KOPT-K1 (cell line): Measurements from ENCODE around the gene SEC14L3.
"Not testable (repeated sequence)": the region's sequence is repeated elsewhere in the genome, so short reads cannot be mapped to it uniquely, and the experiment has no call there.

Source experiments
- H3K27ac ChIP-seq: fragments of 200-600 bp; sonication (generic); 2 replicates; pipeline ENCODE4 v1.5.1; 2016; ENCODE audit warnings: antibody characterized with exemption, mild to moderate bottlenecking, low read depth, low read length; ENCODE audit not compliant: poor library complexity, severe bottlenecking
- H3K36me3 ChIP-seq: fragments of 200-600 bp; sonication (generic); 2 replicates; pipeline ENCODE4 v1.5.1; 2017; ENCODE audit warnings: antibody characterized with exemption, mild to moderate bottlenecking, low read length, moderate library complexity; ENCODE audit not compliant: insufficient read depth
- H3K9me3 ChIP-seq: fragments of 200-600 bp; sonication (generic); 2 replicates; pipeline ENCODE4 v1.5.1; 2017; ENCODE audit warnings: antibody characterized with exemption, low read length, mild to moderate bottlenecking; ENCODE audit not compliant: insufficient read depth, poor library complexity, severe bottlenecking

Gene SEC14L3

DNA sequence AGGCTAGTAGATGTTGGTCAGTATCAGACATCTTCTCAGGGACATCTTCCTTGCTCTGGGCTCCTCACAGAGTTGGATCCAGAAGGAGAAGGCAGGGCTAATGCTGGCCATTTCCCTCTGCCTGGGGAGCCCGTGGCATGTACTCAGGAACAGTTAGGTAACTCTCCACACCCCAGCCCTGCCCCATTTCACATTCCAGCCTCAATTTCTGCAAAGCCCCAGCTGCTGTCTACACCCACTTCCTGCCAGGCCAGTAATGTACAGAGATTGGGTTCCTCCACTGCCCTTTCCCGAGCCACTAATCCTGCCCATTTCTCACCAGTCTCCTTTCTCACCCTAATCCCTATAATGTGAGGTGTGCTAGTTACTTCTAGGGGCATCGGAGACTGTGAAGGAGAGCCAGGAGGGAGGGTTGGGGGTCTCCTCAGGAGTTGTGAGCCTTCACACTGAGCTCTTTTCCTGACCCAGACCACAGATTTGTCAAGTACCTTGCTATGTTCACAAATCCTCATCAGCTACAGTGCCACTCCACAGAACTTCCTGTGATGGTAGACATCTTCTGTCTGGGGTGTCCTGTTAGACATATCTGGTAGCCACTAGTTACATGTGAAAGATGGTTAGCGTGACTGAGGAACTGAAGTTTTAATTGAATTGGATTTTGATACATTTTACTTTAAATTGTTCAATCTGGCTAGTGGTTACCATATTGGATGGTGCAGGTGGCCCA is 1.3 kb upstream of the SEC14L3 start:
- Histone ChIP-seq H3K9me3 (no peaks in the 10 kb centered on the region), H3K36me3 (no peaks in the 10 kb centered on the region), H3K27ac (no peak overlapping the region)

DNA sequence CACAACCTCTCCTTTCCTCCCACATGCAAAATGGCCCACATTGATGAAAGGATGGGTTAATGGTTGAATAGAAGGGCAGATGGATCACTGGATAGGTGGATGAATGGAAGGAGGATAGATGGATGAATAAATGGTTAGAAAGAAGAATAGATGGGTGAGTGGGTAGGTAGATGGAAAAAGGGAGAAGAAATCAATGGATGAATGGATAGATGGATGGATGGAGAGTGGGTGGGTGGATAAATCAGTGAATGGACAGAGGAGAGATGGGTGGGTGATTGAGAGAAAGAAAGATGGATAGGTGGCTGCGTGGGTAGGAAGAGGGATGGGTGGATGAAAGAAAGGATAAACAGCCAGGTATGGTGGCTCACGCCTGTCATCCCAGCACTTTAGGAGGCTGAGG is 1.2 kb downstream of the SEC14L3 start:
- Histone ChIP-seq H3K36me3 (no peaks in the 10 kb centered on the region), H3K27ac (no peak overlapping the region), H3K9me3 (no peaks in the 10 kb centered on the region)

DNA sequence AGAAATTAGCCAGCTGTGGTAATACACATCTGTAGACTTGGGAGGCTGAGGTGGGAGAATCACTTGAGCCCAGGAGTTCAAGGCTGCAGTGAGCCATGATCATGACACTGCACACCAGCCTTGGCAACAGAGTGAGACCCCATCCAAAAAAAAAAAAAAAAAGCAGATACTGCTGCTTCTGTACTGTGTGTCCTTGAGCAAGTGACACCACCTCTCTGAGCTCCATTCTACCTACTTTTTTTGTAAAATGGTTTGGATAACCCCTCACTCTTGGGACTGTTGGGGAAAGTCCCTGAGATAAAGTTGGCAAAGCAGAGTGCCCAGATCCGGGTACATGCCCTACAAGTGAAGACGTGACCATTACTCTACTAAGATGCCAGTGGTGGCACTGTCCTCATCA is 2.7 kb downstream of the SEC14L3 start:
- H3K9me3 ChIP-seq, result no peaks in the 10 kb centered on the region
- H3K36me3 ChIP-seq, result no peaks in the 10 kb centered on the region
- H3K27ac ChIP-seq, result no peak overlapping the region

DNA sequence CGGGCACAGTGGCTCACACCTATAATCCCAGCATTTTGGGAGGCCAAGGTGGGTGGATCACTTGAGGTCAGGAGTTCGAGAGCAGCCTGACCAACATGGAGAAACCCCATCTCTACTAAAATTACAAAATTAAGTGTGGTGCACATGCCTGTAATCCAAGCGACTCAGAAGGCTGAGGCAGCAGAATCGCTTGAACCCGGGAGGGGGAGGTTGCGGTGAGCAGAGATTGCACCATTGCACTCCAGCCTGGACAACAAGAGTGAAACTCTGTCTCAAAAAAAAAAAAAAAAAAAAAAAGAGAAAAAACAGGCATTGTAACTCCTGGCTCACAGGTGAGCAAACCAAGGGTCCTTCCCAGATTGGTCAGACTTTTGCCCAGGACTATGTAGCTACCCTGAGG is 11.3 kb downstream of the SEC14L3 start:
- not testable (repeated sequence) for H3K36me3 ChIP-seq, H3K27ac ChIP-seq, H3K9me3 ChIP-seq

DNA sequence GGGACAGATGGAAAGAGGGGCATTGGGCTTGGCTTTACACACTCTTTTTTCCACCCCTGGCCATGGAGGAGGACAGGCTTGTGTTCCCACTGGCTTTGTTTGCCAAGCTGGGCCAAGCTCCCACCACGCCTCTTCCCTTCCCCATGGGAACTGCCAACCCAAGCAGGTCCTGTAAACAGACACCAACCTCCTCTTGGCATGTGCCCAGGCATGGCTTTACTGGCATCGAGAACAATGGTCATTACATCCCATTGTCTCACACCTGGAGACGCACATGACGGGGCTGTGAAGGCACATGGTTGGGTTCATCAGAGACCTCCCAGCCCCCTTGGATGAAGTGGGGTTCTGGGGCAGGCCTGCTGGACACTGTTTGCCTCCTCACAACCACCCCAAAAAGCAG is 11.7 kb downstream of the SEC14L3 start:
- Histone ChIP-seq H3K9me3 (no peaks in the 10 kb centered on the region), H3K36me3 (no peaks in the 10 kb centered on the region), H3K27ac (no peak overlapping the region)

DNA sequence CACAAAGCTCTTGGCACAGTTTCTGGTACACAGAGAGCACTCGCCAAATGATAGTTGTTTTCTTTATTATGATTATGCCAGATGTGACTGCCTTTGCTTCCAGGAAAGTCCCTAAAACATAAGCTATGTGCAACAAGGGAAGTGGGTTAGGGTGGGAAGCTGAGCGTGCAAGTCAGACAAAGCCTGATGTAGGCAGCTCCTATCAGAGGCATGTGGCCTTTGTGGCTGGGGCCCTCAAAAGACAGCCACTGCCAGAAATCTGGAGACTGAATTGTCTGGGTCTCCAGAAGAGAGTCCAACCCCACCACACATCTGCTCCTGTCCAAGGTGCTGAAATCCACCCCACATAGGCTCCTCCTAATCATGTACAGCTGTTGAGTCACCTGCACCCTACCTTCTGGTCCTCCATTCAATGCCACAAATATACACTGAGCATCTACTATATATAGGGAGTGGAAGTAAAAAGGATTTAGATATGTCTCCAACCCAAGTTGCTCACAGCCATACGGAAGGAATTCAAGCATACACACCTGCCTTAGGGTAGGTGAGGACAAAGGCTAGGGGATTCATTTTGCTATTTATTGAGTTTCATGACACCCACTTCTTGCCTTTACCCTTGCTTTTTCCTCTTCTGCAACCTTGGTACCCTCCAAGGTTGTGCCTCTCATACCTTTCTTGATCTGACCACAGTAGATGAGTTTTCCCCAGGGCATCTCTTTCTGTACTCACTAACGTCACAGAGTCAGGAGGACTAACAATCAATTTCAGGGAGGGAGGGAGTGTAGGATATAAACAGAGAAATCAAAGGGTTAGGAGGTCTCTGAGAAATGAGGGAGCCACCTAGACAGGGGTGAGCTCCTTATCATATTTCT is 12.4 kb downstream of the SEC14L3 start:
- no peak overlapping the region for H3K27ac ChIP-seq
- H3K36me3 ChIP-seq, result no peaks in the 10 kb centered on the region
- H3K9me3 ChIP-seq, result no peaks in the 10 kb centered on the region

DNA sequence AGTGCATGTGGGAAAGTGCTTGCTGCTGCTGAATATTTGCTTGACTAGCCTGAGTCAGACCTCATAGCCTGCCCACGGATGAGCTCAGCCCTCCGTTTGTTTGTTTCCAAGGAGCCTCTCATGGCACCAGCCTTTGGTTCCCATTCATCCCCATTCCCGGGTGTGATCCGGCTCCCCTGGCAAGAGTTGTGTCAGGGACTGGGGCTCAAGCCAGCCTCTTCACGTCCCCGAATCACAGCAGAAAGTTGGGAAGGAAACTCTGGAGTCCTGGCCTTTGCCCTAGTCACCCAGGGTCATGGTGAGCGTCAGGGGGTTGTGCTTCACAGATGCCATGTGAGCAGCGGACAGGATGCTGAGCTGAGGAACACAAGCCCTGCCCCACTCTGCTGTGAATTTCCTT is 13.8 kb downstream of the SEC14L3 start:
- Histone ChIP-seq H3K36me3 (no peaks in the 10 kb centered on the region), H3K27ac (no peak overlapping the region), H3K9me3 (no peaks in the 10 kb centered on the region)

DNA sequence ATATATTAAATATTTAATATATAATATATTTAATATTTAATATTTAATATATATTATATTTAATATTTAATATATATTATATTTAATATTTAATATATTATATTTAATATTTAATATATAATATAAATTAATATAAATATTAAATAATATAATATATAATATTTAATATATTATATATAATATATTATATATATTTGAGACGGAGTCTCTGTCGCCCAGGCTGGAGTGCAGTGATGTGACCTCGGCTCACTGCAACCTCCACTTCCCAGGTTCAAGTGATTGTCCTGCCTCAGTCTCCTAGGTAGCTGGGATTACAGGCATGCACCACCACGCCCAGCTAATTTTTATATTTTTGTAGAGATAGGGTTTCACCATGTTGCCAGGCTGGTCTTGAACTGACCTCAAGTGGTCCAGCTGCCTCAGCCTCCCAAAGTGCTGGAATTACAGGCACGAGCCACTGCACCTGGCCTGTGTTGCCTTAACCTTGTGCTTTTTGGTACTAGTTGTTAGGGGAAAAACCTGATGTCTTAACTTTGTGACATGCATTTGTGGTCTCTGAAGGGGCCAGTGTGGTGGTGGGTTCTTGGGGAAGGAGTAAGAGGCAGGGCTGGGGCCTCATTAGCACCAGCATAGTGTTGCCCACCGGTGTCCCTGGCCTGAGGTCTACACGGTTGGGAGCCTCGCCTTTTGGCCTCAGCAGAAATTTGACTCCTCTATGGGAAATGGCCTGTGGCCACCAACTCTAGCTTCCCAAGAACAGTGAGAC is 16.6 kb downstream of the SEC14L3 start:
- H3K9me3 ChIP-seq, result no peaks in the 10 kb centered on the region
- no peaks in the 10 kb centered on the region for H3K36me3 ChIP-seq
- no peak overlapping the region for H3K27ac ChIP-seq

DNA sequence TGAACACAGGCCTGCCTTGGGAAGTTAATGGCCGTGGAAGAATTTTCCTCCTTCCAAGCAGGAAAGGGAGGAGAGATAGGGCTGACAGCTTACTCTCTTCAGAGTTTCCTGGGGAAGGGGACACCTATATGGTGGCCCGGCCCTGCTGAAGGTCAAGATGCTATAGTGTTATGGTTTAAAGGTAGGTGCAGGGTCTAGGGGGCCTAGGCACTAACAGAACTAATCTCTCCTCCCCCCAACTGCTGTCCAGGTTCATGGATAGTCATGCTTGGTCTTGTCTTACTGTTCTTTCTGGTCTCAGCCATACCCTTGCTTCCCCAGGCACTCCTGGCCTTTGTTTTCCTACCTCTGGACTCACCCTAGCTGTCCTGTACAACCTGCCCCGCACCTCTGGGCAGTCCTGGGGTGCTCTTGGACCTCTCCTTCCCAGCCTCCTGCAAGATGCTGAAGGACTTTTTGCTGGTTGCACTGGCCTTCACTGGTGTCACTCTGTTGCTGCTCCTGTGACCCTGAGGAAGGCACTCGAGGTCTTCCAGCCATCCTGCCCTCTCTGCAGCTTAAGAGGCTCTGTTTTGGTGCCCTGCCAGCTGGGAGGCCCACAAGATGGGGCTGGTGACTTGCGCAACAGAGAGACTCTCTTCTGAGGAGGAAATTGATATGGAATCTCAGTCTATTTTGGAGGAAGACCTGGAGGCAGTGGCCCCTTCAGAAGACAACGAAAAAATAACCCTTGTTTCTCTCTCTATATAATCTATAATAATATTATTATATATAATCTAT is 17.9 kb downstream of the SEC14L3 start:
- no peaks in the 10 kb centered on the region for H3K9me3 ChIP-seq
- no peak overlapping the region for H3K27ac ChIP-seq
- H3K36me3 ChIP-seq, result no peaks in the 10 kb centered on the region

DNA sequence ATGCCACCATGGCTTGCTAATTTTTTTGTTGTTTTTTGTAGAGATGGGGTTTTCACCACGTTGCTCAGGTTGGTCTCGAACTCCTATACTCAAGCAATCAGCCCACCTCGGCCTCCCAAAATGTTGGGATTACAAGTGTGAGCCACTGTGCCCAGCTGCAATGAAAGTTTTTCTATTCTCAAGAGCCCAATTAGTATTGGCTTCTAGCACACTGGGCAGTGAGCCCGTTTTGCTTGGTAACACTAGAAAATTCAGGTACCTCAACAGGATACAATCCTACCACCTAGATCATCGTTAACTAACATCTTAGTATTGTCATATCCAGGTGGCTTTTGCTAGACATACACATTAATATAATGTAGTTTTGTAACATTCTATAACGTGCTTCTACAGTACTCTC is 19.0 kb downstream of the SEC14L3 start:
- Histone ChIP-seq H3K27ac (no peak overlapping the region), H3K9me3 (no peaks in the 10 kb centered on the region), H3K36me3 (no peaks in the 10 kb centered on the region)

DNA sequence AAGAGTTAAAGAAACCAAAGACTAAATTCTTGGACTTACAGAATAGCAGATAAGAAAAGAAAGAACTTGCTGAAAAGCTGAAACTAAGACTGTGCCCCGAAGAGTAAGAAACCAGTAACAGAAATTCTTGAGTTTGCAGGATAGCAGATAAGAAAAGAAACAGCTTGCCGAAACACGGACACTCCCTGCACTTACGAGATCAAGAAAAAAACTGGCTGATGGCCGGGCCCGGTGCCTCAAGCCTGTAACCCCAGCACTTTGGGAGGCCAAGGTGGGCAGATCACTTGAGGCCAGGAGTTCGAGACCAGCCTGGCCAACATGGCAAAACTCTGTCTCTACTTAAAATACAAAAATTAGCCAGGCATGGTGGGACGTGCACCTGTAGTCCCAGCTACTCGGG is 20.3 kb downstream of the SEC14L3 start:
- not testable (repeated sequence) for H3K9me3 ChIP-seq, H3K36me3 ChIP-seq, H3K27ac ChIP-seq

DNA sequence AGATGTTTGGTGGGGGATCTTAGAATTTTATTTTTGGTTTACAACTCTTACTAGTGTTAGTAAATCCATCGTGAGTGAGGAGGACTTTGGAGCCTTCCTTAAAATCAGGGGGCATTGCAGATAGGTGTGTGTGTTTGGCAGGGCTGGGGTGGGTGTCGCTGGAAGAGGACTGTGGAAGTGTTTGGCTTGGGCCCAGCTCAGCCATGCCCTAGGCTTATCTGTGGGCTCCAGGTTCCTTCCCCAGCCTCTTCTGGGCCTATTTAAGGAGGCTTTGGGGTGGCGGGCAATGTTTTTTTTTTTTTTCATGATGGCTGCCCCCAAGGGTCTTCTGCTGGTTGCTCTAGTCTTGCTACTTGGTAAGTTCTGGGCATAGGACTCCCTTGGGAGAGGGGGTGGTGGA is 24.2 kb downstream of the SEC14L3 start:
- H3K9me3 ChIP-seq, result no peaks in the 10 kb centered on the region
- H3K27ac ChIP-seq, result no peak overlapping the region
- no peaks in the 10 kb centered on the region for H3K36me3 ChIP-seq

DNA sequence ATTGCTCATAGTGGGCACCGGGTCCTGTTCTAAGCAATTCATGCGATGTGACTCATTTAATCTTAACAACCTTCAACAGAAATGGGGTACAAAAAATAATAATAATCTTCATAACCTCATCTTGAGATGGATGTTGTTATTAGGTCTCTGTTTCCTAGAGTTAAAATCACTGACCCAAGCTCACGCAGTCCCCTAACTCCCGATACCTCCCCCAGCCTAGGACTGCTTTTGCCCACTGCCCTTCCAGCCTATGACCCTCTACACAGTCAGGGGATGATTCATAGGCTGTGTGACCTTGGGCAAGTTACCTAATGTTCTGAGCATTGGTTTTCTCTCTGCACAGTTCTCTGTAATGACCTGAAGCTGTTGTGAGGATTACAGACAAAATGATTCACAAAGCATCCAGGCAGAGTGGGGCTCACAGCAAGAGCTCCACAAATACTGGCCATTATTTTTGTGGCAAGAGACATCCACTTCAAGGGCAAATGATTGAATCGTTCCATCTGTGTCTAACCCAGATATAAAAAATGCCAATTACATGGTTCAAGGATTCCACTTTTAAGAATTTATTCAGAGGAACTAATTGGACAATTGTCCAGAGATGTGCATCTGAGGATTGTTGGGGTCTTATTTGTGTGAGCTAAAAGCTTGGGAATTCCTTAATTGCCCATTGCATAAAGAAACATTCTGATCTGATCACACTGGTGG is 26.2 kb downstream of the SEC14L3 start:
- Histone ChIP-seq H3K9me3 (no peaks in the 10 kb centered on the region), H3K27ac (no peak overlapping the region), H3K36me3 (no peaks in the 10 kb centered on the region)
